Lower leg skin (tissue), 4 donors: Measurements from ENCODE around the gene LALBA. TPM values are rescaled to one million over a fixed set of nuclear protein-coding genes. Genes with fewer than 3 reads are reported as not detected.

Experiments used
- DNase-seq, 2 donors: peaks; one replicate each; pipeline ENCODE4 v3.0.0-alpha.2; 2019; ENCODE audit warnings: low spot score in 2 of 2
- H3K4me3 ChIP-seq: fragments of 200-600 bp; sonication (generic); 2 replicates; pipeline ENCODE4 v1.5.1; 2017; ENCODE audit warnings: mild to moderate bottlenecking, low read depth; ENCODE audit not compliant: poor library complexity, severe bottlenecking
- POLR2A ChIP-seq, 2 donors: fragments of 450-650 bp; IDR thresholded peaks; one replicate each; pipeline ENCODE4 v1.6.1; 2016 to 2017; ENCODE audit warnings: antibody characterized with exemption in 2 of 2, mild to moderate bottlenecking in 1 of 2, moderate library complexity in 1 of 2
- WGBS, 2 donors: methylation state at CpG; one replicate each; pipeline ENCODE4 v1.1.5; 2018; 5-methylcytosine and 5-hydroxymethylcytosine counted together
- intact Hi-C: fragments of 100-400 bp; cut with DNase I; formaldehyde crosslinking; loops from one replicate; pipeline ENCODE4 v1.15.0; 2023; ENCODE audit warnings: low total_unique reads
- total RNA-seq, 4 donors: library from RNA; depleted of rRNA; stranded (reverse); fragments of >200 nt; gene quantifications; one replicate each; pipeline ENCODE4 v1.1.0, GENCODE V29; 2016
- TF ChIP-seq, protein P1 (sequence below), 3 donors: fragments of 450-650 bp; IDR thresholded peaks; one replicate each; pipeline ENCODE4 v1.5.1; 2016; ENCODE audit warnings: antibody characterized with exemption in 3 of 3, mild to moderate bottlenecking in 3 of 3, moderate library complexity in 2 of 3

The LALBA gene
- total RNA-seq, 4 donors from 2014 or later: not detected

DNA sequence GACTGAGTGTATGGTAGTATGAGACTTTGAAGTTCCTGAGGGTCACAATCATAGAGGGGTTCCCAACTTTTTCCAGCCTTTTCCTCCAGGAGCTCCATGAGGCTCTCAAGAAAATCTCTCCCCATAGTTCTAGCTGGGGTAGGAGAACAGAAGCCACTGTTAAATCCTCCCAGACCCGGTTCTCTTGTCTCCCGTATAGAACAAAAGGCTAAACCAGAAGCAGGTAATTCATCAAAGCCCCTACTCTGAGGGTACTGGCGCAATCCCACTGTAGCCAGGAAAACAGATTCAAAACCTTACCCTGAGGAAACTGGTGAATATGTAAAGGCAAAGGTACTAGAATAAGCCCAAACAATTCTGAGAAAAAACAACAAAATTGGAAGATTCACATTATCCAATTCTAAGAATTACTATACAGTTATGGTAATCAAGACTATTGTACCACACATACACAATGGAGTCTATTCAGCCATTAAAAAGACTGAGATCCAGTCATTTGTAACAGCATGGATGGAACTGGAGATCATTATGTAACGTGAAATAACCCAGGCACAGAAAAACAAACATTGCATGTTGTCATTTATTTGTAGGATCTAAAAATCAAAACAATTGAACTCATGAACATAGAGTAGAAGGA, 23.9 kb downstream of the LALBA start:
- DNase-seq: no peak
- WGBS, 2 donors: 57 to 61% methylated on average over 4 of the region's 4 CpGs
- intact Hi-C loops: no loop called here
- no peak for TF ChIP-seq POLR2A (IDR thresholded peaks at IDR 0.05)
- TF ChIP-seq, protein P1, sequence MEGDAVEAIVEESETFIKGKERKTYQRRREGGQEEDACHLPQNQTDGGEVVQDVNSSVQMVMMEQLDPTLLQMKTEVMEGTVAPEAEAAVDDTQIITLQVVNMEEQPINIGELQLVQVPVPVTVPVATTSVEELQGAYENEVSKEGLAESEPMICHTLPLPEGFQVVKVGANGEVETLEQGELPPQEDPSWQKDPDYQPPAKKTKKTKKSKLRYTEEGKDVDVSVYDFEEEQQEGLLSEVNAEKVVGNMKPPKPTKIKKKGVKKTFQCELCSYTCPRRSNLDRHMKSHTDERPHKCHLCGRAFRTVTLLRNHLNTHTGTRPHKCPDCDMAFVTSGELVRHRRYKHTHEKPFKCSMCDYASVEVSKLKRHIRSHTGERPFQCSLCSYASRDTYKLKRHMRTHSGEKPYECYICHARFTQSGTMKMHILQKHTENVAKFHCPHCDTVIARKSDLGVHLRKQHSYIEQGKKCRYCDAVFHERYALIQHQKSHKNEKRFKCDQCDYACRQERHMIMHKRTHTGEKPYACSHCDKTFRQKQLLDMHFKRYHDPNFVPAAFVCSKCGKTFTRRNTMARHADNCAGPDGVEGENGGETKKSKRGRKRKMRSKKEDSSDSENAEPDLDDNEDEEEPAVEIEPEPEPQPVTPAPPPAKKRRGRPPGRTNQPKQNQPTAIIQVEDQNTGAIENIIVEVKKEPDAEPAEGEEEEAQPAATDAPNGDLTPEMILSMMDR (IDR thresholded peaks at IDR 0.05): no peak
- H3K4me3 ChIP-seq: no peak overlapping the region

DNA sequence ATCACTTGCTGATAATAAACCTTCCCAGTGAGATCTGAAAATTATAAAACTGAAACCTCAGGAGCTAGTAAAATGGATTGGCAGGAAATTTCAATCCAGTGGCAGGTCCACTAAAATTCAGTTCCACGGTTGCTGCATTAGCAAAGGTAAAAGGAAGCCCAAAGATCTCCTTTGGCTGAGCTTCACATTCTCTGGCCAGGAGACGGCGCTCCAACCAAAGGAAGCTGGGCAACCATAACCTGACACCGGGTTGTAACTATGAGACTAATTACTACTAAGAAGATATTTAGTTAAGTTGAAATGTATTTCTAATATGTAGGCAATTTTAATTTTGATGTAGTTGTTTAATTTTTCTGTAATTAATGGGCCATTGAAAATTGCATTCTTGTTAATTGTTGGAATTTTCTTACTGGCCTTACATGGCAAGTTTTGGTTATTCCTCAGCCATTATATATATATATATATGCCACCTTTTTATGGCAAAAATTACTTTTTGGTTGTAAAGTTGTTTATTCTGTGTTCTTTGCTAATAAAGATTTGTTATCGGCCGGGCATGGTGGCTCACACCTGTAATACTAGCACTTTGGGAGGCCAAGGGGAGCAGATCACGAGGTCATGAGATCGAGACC, 27.4 kb downstream of the LALBA start:
- 54 to 64% methylated on average over 8 of the region's 8 CpGs for WGBS, 2 donors
- H3K4me3 ChIP-seq: no peak overlapping the region
- TF ChIP-seq POLR2A (IDR thresholded peaks at IDR 0.05): no peak
- TF ChIP-seq, protein P1 (IDR thresholded peaks at IDR 0.05): no peak
- intact Hi-C loops: no loop called here
- no peak for DNase-seq

DNA sequence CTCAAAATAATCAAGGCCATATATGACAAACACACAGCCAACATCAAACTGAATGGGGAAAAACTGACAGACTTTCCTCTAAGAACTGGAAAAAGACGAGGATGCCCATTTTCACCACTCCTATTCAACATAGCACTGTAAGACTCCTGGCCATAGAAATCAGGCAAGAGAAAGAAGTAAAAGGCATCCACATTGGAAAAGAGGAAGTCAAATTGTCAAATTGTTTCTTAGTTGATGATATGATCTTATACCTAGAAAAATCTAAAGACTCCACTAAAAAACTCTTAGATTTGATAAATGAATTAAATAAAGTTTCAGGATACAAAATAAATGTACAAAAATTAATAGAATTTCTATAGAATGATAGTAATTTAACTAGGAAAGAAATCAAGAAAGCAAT, 33.2 kb downstream of the LALBA start:
- H3K4me3 ChIP-seq: no peak overlapping the region
- no peak for TF ChIP-seq POLR2A (IDR thresholded peaks at IDR 0.05)
- TF ChIP-seq, protein P1 (IDR thresholded peaks at IDR 0.05): no peak
- intact Hi-C loops: no loop called here
- 82 to 91% methylated on average over 1 of the region's 1 CpG for WGBS, 2 donors
- DNase-seq: no peak

DNA sequence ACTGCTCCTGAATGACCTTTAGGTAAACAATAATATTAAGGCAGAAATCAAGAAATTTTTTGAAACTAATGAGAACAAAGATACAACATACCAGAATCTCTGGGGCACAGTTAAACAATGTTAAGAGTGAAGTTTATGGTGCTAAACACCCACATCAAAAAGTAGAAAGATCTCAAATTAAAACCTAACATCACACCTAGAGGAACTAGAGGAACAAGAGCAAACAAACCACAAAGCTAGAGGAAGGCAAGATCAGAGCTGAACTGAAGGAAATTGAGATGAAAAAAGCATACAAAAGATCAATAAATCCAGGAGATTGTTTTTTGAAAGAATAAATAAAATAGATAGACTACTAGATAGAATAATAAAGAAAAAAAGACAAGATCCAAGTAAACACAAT, 37.2 kb downstream of the LALBA start:
- no peak for TF ChIP-seq POLR2A (IDR thresholded peaks at IDR 0.05)
- TF ChIP-seq, protein P1 (IDR thresholded peaks at IDR 0.05): no peak
- no peak for DNase-seq
- intact Hi-C loops: no loop called here
- no peak overlapping the region for H3K4me3 ChIP-seq

DNA sequence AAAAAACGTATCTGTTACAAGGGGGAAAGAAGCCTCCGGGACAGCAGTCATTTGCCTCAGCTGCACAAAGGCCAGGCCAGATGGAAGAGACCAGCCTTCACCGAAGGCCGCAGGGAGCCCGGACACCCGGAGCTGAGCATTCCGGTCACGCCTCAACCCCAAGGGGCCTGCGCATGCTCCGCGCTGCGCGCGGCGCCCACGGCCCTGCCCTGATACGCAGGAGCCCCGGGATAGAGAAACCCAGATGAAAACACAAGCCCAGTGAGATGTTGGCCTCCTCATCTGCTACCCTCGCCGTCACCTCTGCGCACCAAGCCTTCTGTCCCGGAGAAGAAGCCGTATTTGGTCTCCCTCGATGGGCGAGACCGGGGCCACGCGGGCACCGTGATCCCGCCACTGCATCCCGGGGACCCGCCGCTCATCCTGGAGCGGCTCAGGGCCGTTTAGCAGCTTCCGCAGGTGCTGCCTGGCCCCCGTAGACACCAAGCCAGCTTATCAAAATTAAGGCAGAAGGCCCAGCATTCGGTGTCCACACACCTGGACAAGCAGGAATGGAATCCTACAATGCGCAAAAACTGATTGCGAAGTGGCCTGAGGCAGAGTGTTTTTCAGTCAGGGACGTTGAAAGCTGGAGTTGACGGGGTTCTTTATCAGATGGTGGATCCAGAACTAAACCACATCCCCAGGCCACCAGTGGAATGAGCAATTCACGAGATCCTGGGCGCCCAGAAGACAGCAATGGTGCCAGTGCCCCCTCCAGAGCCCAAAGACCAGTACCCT, 41.8 kb downstream of the LALBA start:
- intact Hi-C loops: no loop called here
- 90 to 92% methylated on average over 35 to 44 of the region's 44 CpGs for WGBS, 2 donors
- no peak for DNase-seq
- TF ChIP-seq POLR2A (IDR thresholded peaks at IDR 0.05): no peak
- TF ChIP-seq, protein P1 (IDR thresholded peaks at IDR 0.05): no peak
- H3K4me3 ChIP-seq: no peak overlapping the region
